Ovary (tissue), 9 donors: Measurements from ENCODE around the gene NINJ1. TPM values are rescaled to one million over a fixed set of nuclear protein-coding genes. Genes with fewer than 3 reads are reported as not detected.
"Not testable (repeated sequence)": the region's sequence is repeated elsewhere in the genome, so short reads cannot be mapped to it uniquely, and the experiment has no call there.

Experiments used
- DNase-seq, 5 donors: peaks; one replicate each; pipeline ENCODE4 v3.0.0-alpha.2; 2019 to 2020
- H3K27ac ChIP-seq, 2 donors: fragments of 200-600 bp; one replicate each; pipeline versions ENCODE4 v1.5.1 to v1.8.0; 2019 to 2022
- H3K27me3 ChIP-seq: fragments of 200-600 bp; one replicate; pipeline ENCODE4 v1.8.0; 2022
- H3K36me3 ChIP-seq: fragments of 200-600 bp; sonication (generic); one replicate; pipeline ENCODE4 v1.5.1; 2019
- H3K4me1 ChIP-seq: one replicate; pipeline ENCODE4 v1.8.1; 2013; ENCODE audit warnings: mild to moderate bottlenecking, moderate library complexity; ENCODE audit not compliant: insufficient read depth
- H3K4me3 ChIP-seq: fragments of 200-600 bp; sonication (generic); one replicate; pipeline ENCODE4 v1.5.1; 2017
- H3K9me3 ChIP-seq, 2 donors: fragments of 200-600 bp in 1 of 2; sonication (generic) in 1 of 2; one replicate each; pipeline versions ENCODE4 v1.5.1 to v1.8.1; 2013 to 2019; ENCODE audit warnings: mild to moderate bottlenecking in 1 of 2, moderate library complexity in 1 of 2
- EP300 ChIP-seq: sonication (generic); formaldehyde crosslinking; IDR thresholded peaks from one replicate; pipeline ENCODE4 v1.6.1; 2017; ENCODE audit warnings: antibody characterized with exemption
- POLR2A ChIP-seq: fragments of 450-650 bp; IDR thresholded peaks from one replicate; pipeline ENCODE4 v1.6.1; 2017; ENCODE audit warnings: antibody characterized with exemption, mild to moderate bottlenecking, moderate library complexity
- WGBS, 3 donors: extraction: QIAGEN DNeasy Blood & Tissue Kit in 1 of 3; methylation state at CpG; one replicate each; pipeline versions ENCODE4 v1.1.5 to v1.1.7; 2013 to 2017; 5-methylcytosine and 5-hydroxymethylcytosine counted together
- intact Hi-C, 4 donors: fragments of 100-400 bp; cut with DNase I; formaldehyde crosslinking; loops; one replicate each; pipeline versions ENCODE4 v1.11.0 to v1.15.1; 2022 to 2023
- polyA plus RNA-seq, 2 donors: library from polyadenylated mRNA; stranded (reverse); fragments of 200-250 nt in 1 of 2; fragments of 350-450 nt in 1 of 2; fragmentation: Illumina TruSeq in 1 of 2; extraction: RNeasy Lipid Tissue Mini Kit (QIAGEN cat#74804) in 1 of 2; gene quantifications; one replicate each; pipeline ENCODE4 v1.2.3, GENCODE V29; 2013 to 2014
- total RNA-seq, 7 donors: library from RNA; depleted of rRNA in 2 of 7; stranded (reverse); fragments of >200 nt in 2 of 7; fragmentation: NEBNext Ultra II Directional in 3 of 7; extraction: Animal tissue kit (Norgen Biotek cat#: 25700) in 3 of 7; gene quantifications; one replicate each; pipeline versions ENCODE4 v1.1.0 to v1.2.4, GENCODE V29; 2016 to 2023
- TF ChIP-seq, protein P1 (sequence below), 3 donors: fragments of 450-650 bp in 2 of 3; fragments of 200-600 bp in 1 of 3; IDR thresholded peaks; one replicate each; pipeline versions ENCODE4 v1.5.1 to v1.8.0; 2016 to 2022; ENCODE audit warnings: antibody characterized with exemption in 3 of 3, mild to moderate bottlenecking in 1 of 3
- donor health status: DM: no; HTN: no; CAD: no; lungs with moderate emphysema.
- donor health status: DM: no; HTN: no; CAD: no.
- donor health status: Bipolar disorder and iron deficiency.
- donor health status: DM: yes; HTN: yes; CAD: no.
- donor health status: DM: no; HTN: no; CAD: no.
- donor health status: DM: yes; HTN: yes; CAD: no.

The NINJ1 gene
- total and polyA plus RNA-seq, 9 donors, result 7.5 to 75.2 (median 40.6) TPM

DNA sequence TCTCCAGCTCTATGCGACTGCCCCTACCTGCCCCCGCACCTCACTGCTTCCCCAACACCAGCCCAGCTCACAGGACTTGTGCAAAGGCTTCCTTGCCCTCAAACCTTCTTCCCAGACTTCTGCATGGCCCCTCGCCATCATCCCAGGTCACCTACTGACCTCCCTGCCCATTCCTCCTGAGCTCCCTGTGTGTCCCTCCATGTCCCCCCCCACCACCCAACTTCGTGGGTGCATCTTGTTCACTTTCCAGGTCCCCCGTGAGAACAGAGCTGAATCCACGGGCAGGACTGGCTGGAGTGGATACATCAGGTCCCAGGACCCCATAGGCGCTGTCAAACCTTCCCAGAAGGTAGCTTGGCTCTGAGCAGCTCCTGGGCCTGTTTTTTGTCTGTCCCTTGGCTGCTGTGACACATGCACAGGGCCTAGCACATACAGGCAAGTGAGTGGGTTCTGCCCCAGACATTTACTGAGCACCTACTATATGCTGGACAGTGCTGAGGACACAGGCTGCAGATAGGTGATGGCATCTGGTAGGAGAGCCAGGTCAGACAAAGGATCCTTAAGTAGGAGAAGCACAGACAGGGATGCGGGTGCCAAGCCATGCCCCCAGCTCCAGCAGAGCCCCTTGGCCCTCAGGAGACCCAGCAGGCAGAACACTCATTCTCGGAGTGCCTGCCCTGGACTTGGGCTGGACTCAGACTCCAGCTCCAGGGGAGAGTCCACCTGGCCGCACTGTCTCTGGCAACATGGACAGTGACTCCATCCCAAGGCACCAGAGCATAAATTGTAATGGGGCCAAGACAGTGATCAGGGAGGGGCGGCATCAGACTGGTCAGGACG, 15.0 kb downstream of the NINJ1 start:
- Histone ChIP-seq H3K4me1 (peaks cover 16% of the 10 kb centered on the region), H3K27me3 (no peaks in the 10 kb centered on the region), H3K27ac (peak overlapping the region in 1 of 2 donors; percentile 65), H3K9me3 (no peaks in the 10 kb centered on the region), H3K36me3 (no peaks in the 10 kb centered on the region), H3K4me3 (no peak overlapping the region)
- intact Hi-C loops, result no loop called here
- WGBS, 3 donors, result 83 to 93% (median 87%) methylated on average over 11 to 12 of the region's 12 CpGs
- TF ChIP-seq, protein P1, sequence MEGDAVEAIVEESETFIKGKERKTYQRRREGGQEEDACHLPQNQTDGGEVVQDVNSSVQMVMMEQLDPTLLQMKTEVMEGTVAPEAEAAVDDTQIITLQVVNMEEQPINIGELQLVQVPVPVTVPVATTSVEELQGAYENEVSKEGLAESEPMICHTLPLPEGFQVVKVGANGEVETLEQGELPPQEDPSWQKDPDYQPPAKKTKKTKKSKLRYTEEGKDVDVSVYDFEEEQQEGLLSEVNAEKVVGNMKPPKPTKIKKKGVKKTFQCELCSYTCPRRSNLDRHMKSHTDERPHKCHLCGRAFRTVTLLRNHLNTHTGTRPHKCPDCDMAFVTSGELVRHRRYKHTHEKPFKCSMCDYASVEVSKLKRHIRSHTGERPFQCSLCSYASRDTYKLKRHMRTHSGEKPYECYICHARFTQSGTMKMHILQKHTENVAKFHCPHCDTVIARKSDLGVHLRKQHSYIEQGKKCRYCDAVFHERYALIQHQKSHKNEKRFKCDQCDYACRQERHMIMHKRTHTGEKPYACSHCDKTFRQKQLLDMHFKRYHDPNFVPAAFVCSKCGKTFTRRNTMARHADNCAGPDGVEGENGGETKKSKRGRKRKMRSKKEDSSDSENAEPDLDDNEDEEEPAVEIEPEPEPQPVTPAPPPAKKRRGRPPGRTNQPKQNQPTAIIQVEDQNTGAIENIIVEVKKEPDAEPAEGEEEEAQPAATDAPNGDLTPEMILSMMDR (IDR thresholded peaks at IDR 0.05), result no peak
- TF ChIP-seq EP300 (no peak), POLR2A (no peak)
- DNase-seq, result peak; percentile 13 to 46 (median 33)

DNA sequence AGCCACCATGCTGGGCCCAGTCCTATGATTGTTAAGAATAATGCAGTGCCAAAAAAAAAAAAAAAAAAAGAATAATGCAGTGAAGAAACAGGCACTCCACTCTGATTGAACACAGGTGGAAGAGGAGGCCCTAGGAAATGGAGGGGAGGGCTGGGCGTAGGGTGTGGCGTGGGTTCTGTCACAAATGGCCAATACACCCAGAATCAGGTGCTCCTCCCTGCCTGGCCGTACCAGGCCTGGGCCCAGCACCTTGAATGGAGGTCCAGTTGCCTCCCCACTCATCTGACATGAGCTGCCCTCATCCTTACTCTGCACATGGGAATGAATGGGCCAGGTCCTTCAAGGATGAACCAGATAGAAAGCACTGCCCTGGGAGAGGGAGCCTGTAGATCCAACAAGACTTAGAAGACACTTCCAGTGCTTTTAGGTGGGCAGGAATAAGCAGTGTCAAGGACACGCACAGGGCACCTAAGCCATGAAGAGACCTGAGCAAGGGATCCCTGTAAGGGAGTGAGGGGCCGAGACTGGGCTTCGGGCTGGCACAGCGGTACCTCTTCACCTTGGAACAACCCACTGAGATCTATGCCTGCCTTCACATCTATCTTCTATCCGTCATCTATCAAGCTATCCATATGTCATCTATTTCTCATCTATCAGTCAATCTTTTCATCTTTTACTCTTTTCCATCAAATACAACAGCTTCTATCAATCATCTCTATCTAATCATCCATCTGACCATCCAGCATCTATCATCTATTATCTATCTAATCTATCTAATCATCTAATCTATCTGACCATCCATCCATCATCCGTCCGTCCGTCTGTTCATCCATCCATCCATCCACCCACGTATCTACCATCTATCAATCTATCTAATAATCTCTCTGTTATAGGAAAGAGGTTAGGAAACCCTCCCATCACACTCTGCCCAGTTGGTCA, 15.9 kb downstream of the NINJ1 start:
- no peak overlapping the region for H3K4me3 ChIP-seq
- peak; percentile 3 to 25 (median 17) for DNase-seq
- intact Hi-C loops, result no loop called here
- H3K4me1 ChIP-seq, result peaks cover 16% of the 10 kb centered on the region
- H3K27ac ChIP-seq, result no peak overlapping the region
- no peaks in the 10 kb centered on the region for H3K27me3 ChIP-seq
- H3K36me3 ChIP-seq, result no peaks in the 10 kb centered on the region
- TF ChIP-seq EP300, result no peak
- no peak for TF ChIP-seq POLR2A
- TF ChIP-seq, protein P1 (IDR thresholded peaks at IDR 0.05), result no peak
- no peaks in the 10 kb centered on the region for H3K9me3 ChIP-seq
- WGBS, 3 donors, result 92 to 97% (median 92%) methylated on average over 12 of the region's 12 CpGs

DNA sequence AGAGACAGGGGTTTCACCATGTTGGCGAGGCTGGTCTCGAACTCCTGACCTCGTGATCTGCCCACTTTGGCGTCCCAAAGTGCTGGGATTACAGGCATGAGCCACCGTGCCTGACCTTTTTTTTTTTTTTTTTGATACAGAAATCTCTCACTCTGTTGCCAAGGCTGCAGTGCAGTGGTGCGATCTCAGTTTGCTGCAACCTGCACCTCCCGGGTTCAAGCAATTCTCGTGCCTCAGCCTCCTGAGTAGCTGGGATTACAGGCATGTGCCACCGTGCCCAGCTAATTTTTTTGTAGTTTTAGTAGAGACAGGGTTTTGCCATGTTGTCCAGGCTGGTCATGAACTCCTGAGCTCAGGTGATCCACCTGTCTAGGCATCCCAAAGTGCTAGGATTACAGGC, 16.5 kb downstream of the NINJ1 start:
- H3K36me3 ChIP-seq, H3K27me3 ChIP-seq, H3K4me3 ChIP-seq, H3K27ac ChIP-seq, H3K9me3 ChIP-seq, intact Hi-C loops: not testable (repeated sequence)
- 80 to 90% (median 89%) methylated on average over 9 of the region's 9 CpGs for WGBS, 3 donors
- DNase-seq, result peak in 2 of 5 donors; percentile 12 to 23
- H3K4me1 ChIP-seq, result peaks cover 16% of the 10 kb centered on the region

DNA sequence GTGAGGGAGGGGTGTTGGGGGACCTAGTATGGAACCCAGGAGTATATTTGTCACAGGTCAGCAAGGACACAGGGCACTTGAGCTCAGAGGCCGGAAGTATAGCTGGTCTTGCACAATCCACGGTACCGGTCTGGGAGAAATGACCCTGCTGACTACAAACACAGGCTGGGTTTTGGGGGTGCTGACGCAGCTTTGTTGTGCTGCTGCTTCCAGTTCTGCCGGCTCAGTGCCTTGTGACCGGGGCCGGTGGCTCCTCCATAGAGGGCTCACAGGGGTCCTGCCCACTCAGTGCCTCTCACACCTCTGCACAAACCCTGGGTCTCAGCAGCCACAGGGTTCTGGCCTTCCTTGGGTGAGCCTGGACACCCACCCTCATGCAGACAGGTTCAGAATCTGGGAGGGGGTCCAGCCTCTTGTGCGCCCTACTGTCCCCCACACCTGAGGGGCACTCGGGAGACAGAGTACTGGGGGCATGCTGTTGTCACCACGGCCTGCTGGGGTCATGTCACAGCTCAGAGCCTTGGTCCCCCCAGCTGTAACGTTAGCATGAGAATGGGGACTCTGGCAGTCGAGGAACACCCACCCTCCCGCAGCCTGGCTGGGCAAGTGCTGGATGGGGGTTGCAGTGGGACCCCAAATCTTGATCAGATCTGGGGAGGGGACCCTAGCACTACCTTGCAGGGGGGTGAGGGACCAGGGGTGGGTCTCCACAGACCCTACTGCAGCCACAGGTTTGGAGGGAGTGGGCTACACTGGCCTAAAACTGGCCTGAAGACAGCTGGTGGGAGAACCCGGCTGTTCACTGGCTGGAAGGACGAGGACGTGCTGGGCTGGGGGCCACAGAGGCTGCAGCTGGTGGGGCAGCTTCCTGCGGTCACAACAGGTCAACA, 17.7 kb downstream of the NINJ1 start:
- H3K27ac ChIP-seq, result peak overlapping the region in 1 of 2 donors; percentile 89
- intact Hi-C loops, result no loop called here
- no peak overlapping the region for H3K4me3 ChIP-seq
- WGBS, 3 donors, result 56 to 63% (median 59%) methylated on average over 16 to 17 of the region's 17 CpGs
- no peaks in the 10 kb centered on the region for H3K36me3 ChIP-seq
- H3K9me3 ChIP-seq, result no peaks in the 10 kb centered on the region
- peak; percentile 68 to 84 (median 82) for DNase-seq
- H3K27me3 ChIP-seq, result no peaks in the 10 kb centered on the region
- H3K4me1 ChIP-seq, result peaks cover 16% of the 10 kb centered on the region
- no peak for TF ChIP-seq POLR2A
- TF ChIP-seq, protein P1 (IDR thresholded peaks at IDR 0.05), result no peak
- TF ChIP-seq EP300, result no peak
